GM21423 (cell line): ENCODE measurements around the gene ATG2A.
A peak's percentile ranks its signal among the peaks of the same experiment; 100 is the strongest.

Experiments
- ATAC-seq: cut with Tn5 transposase; IDR thresholded peaks from one replicate; pipeline ENCODE4 v1.9.1; 2021; ENCODE audit warnings: mild to moderate bottlenecking, moderate library complexity; ENCODE audit not compliant: unreplicated experiment

Gene ATG2A

DNA sequence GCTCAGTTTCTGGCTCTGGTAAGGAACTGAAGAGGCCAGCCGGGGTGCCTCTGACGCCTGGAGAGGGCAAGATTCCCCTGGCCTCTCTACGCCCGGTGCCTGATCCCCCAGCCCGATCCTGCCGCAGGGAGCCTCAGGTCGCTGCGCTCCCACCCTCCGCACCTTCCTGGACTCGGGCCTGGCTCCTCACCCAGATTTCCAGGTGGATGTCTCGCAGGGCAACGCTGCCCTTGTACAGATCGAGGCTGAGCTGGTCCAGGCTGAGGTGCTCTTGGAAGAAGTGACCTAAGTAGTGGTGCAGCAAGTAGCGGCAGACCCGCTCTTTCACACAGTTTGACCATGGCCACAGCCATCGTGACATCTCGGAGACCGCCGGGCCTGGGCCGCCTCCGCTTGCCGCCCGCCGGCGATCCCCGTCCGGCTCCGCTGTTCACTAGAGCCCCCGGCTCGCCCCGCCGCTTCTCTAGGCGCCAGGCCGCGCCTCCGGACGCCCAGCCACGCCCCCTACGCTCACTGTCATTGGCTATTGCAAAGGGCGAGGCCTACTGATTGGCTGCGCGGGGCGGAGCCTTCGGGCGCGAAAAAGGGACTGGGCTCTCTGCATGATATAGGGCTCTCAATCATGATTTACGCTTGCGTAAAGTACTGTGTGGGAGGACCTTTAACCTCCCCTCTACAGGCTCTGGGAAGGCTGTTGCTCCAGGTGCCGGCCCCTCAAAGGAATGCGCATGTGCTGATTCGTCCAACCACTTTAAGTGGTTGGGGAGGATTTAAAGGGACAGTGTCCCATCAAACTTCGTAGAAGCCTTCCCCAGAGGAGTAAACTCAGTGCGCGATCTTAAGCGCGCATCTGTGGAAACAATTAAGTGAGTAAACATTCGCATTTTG, at the start of gene ATG2A:
Gene ATG2A, minus strand, starts transcription at position 435 of the 888 bp plus-strand sequence. Its CDS starts 74 bp downstream, at position 361.
- peak; percentile 95 for ATAC-seq

DNA sequence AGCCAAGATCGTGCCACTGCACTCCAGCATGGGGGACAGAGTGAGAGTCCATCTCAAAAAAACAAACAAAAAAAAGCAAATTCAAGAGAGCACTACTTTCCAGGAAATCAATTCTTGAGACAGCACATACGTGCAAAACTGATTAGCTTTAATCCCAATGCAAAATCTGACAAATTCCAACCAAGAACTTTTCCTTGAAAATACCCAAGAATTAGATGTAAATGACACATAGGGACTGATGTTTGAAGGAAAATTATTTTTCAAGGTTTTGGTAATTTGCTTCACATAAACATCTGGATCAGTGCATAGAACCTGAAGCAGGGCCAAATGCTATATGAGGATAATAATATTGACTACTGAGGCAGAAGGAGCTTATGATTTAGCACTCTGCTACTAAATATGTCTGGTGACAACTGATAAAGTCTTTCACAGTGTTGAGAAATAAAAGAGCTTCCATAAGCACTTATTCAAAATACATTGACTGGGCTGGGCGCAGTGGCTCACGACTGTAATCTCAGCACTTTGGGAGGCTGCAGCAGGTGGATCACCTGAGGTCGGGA, 46.1 kb upstream of the ATG2A start:
- no peak for ATAC-seq

DNA sequence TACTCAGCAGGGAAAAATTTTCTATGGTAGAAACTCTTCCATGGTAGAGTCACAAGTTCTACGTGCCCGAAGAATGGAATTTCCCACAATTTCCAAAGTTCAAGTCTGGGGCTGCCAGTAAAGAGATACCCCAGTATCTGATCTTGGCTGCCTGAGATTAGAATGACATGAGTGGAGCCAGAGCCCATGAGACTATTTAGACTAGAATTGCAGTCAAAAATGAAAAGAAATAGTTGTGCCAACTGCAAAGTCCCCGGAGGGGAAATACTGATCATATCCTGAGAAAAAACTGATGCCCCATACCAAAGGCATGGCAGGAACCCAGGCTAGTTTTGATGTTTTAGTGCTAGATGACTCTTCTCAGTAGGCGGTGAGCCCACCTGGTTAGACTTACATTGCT, 43.7 kb upstream of the ATG2A start:
- ATAC-seq = no peak

DNA sequence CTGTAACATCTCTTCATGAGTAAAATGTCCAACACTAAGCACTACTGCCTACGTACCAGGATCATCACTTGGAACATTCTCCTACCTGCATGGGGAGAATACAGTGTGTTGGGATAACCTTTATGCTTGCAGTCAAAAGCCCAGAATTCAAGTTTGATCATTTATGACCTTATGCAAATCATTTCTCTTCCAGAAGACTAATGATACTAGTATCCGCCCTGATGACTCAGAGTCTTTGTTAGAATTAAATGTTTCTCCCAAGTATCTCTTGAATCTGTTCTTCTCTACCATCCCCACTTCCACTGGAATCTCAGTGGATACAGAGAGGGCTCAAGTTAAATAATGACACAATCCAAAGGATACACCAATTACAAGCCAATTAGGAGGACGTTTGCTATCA, 42.5 kb upstream of the ATG2A start:
- no peak for ATAC-seq

DNA sequence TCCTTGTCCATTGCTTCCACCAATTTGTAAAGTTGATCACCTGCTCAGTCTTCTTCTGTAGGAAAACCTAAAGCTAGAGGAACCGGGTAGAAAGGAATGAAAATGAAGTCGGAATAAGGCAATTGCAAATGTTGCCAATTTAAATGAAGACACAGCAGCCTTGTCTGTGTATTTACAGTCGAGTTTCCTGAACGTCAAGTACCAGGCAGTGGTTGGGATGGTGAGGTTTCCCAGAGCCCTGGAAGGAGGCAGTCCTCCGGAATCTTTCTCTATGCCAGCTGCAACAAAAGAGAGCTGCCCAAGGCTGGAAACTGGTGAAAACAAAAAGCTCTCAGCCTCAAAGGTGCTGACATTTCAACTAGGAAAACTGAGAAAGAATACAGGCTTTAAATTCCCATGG, 37.2 kb upstream of the ATG2A start:
- ATAC-seq = no peak

DNA sequence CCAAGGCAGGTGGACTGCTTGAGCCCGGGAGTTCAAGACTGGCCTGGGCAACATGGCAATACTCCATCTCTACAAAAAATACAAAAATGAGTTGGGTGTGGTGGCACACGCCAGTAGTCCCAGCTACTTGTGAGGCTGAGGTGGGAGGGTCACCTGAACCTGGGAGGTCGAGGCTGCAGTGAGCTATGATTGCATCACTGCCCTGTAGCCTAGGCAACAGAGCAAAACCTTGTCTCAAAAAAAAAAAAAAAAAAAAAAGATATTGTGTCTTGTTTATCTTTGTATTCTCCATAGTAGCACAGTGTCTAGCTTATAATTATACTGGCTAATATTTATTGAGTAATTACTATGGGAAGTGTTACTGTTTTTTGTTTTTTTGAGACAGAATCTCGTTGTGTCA, 34.5 kb upstream of the ATG2A start:
- no peak for ATAC-seq

DNA sequence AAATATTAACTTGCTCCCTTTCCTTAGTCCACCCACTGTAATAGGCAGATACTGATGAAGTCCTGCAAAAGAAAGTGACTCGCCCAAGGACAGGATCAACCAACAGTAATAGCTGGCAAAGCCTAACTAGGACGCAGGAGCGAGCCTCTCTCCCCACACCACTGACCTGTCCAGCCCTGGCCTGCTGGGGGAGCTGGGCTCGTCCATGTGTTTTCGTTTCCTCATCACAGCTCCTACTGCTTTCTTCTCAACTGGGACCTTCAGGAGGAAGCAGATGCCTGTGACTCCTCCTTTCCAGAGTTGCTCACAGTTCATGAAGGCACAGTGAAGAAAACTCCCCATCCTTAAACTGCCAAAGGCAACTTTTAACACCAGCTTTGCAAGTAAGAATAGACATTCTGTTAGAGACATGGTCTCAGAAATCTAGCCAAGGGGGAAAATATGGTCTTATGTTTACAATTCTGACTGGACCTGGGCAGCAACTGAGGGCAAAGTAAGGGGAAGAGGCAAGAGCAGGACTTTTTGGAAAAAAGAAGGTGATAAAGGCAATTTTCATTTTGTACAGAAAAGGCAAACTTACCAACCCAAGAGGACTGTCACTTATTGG, 30.3 kb upstream of the ATG2A start:
- ATAC-seq = no peak

DNA sequence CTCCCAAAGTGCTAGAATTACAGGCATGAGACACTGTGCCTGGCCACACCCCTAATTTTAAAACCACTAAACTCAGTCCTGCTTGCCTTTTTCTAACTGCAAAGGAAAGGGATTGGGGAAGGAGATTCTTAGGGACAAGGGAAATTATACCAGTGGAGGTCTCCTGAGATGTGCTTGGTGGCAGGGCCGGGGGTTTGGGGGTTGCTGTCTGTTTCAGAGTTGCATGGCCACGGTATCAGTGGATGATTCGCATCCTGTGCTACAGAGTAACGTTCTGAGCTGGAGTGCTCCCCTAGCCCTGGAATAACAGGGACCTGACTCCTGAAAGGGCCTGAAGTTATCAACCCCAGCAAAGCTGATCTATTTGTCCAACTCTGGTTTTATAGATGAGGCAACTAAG, 19.5 kb upstream of the ATG2A start:
- no peak for ATAC-seq

DNA sequence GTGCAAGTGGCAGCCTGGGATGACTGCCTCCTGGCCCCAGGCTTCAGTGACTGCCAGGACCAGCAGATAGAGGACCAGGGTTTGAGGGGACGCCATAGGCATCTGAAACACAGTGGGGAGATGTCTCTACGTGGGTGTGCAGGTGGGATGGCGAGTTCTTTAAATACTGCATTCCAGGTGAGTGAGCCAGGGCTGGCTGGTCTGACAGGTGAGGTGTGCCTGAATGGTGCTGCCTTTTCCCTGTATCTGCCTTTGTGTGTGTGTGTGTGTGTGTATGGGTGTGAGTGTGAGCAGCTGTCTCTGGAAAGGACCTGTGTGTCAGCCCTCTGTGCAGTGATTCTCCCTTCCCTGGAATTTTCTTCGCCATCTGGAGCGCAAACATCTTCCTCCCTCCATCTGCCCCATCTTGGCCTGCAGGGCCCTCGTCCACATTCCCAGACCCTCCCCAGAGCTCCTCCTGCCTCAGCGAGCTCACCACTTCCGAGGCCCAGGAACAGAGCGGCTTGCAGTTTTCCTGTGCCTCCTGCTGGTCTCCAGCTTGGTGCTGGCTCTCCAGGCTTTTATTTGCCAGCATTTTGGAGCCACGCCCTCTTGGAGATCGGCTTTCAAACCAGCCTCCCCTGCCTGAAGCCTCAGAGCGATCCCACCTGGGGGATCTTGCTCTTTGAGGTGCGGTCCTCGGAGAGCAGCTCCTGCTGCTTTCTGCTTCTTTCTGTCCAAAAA, 18.5 kb upstream of the ATG2A start, which contains the start of gene GPHA2:
Gene GPHA2, minus strand, starts transcription at position 535 of the 723 bp plus-strand sequence. Its CDS starts 433 bp downstream, at position 102.
- no peak for ATAC-seq

DNA sequence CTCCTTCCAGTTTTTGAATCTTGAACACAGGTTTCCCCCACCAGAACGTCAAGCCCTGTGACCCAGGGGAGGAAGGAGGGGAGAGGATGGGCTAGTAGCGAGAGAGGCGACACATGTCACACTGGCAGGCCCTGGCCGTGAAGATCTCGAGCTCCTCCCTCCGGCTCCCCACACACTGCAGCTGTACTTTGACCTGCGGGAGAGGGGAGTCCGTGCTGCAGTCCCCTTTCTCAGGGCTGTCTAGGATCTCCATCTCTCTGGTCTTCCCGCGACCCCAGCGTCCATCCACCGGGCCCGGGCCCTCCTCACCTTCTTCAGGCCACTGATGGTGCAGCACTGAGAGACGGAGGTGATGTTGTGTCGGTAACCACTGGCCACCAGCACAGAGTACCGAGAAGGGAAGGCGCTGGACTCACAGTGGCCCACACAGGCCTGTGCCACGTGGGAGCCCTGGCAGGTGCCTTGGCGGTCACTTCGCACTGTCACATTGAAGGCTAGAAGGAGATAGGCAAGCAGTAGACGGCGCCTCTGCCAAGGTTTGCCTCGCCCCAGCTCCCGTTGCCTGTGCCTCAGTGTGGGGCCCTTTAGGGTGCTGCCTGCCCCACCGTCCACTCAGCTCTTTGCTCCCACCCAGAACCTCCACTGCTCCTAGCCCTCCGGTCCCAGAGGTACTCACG, 17.8 kb upstream of the ATG2A start:
- ATAC-seq = no peak

DNA sequence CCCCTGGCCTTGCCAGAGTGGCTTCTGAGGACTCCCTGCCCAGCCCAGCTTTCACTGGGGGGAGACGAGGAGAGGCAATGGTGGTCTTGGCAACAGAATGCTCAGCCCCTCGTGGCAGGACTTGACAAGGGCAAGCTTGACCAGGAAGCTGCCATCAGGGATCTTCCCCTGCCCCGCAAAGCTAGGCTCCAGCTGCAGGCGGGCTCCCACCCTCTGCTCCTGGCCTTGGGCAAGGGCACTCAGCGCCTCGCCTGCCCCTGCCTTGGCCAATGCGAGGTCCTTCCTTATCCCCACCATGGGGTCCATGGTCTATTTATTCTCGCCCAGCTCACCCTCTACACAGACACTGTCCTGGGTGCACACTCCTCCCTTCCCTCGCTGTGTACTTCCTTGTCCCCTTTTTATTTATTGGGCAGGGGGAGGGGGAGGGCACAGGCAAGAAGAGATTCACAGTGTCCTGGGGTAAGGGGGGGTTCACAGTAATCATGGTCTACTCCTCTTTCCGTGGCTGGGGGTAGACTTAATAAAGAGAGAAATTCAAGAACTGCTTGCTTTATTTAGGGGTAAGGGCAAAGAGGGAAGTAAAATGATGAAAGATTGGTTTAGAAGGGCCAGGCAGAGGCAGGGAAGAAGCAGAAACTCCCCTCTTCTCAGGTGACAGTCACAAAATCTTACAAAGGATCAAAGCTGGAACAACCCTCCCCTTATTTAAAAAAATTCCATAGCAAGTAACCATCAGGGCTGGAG, 17.1 kb upstream of the ATG2A start:
- no peak for ATAC-seq

DNA sequence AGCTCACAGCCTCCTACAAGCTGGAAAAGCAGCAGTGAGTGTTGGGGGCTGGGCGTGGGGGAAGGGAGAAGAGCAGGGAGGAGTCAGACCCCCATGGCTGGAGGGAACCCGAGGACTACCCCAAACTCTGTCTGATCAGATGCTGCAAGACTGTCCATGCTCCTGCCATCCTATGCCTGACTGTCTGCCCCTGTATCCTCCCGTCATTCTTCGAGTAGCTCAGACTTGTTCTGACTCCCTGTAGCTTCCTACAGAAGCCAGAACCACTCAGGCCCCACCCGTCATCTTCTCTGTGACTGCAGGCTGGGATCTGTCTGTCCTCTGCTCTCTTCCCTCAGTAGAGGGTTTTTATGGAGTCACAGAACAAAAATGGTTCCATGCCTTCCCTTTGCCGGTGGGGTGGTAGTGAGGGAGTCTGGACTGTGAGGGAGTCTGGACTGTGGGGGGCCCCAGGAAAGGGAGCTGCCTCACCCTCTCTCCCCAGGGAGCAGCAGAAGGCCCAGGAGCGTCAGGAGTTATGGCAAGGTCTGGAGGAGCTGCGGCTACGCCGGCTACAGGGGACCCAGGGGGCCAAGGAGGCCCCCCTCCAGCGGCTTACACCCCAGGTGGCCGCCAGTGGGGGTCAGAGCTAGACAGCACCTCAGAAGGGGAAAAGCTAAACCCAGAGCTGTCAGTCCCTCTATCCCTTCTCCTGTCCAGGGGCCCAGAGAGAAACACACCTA, 16.4 kb upstream of the ATG2A start:
- no peak for ATAC-seq

DNA sequence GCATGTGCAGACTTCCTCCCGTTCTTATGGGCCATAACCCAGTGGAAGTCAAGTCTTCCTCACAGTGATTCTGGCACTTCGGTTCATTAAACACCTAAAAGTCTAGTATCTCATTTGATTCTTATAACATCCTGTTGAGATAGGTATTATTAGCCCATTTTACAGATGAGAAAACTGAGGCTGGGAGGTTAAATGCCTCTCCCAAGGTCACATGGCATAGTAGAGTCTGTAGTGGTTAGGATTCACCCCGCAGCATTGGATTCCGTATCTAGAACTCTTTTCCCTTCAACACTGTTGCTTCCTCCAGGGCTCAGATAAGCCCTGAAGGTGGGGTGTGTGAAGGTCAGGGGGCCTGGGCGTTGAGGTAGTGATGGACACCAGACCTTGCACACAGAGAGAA, 15.3 kb upstream of the ATG2A start:
- ATAC-seq = no peak

DNA sequence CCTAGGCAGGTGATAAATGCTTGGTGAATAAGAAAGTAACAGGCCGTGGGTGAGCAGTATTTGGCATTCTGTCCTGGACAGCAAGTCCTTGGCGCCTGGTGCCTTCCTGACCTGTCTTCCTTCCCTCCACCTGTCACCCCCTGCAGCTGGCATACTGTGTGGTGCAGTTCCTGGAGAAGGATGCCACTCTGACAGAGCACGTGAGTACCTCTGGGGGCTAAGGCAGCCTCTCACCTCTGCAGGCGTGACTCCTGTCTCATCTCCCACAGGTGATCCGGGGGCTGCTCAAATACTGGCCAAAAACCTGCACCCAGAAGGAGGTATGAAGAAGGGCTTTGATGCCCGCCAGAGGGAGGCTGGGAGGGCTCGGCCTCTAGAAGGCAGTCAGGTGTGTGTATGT, 14.3 kb upstream of the ATG2A start:
- no peak for ATAC-seq

DNA sequence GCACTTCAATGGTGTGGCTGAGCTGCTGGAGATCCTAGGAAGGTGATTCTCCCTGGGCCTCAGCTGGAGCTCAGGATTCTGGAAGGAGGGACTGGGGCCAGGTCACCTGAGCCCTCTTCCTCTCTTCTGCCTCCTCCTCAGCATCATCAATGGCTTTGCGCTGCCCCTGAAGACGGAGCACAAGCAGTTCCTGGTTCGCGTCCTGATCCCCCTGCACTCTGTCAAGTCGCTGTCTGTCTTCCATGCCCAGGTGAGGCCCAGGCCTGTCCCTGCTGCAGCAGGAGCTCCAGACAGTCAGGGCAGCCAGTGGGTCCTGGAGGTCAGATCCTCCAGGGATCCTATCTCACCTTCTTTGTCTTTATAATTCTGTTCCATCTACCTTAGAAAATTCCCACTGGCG, 13.3 kb upstream of the ATG2A start:
- ATAC-seq = no peak

DNA sequence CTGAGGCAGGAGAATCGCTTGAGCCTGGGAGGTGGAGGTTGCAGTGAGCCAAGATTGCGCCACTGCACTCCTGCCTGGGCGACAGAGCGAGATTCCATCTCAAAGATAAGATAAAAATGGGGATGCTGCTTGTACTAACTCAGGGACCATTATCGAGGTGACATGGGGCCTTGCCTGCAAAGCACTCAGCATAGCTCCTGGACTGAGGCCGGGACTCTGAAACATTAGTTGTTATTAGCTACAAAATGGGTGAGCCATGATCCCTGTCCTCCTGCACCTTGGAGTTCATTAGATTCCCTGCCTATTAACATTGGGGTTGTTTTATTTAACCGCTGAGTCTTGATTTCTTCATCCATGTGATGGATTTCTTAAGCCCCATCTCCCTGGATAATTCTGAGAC, 12.6 kb upstream of the ATG2A start:
- no peak for ATAC-seq

DNA sequence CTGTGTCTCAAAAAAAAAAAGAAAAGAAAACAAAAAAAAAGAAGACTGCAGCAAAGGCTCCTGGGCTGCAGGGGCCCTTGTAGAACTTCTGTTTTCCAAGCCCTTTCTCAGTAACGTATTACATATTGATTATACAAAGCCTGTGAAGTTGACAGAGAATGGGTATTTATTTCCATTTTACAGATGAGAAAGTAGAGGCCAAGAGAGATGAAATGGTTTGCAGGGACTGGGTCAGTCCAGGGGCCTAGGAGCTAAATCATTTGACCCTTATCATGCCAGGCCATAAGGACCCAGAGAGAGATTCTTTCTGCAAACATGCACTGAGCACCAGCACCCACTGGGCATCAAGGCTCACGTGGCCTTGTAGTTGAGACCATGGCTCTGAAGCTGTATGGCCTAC, 11.9 kb upstream of the ATG2A start:
- no peak for ATAC-seq

DNA sequence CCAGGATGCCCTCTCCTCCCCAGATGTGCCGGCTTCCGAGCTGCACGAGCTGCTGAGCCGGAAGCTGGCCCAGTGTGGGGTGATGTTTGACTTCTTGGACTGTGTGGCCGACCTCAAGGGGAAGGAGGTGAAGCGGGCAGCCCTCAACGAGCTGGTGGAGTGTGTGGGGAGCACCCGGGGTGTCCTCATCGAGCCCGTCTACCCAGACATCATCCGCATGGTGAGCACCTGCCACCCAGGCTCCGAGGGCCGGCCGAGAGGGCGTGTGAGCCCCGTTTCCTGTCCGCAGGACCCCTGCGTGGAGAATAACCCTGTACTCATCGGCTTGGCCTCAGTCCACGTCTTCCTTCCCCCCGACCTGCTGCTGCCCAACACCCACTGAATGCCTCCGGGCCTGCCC, 9.7 kb upstream of the ATG2A start:
- ATAC-seq = no peak
